ENCODE measurements around the gene COL11A1. TPM values are rescaled to one million over a fixed set of nuclear protein-coding genes. Genes with fewer than 3 reads are reported as not detected.
"Not testable (repeated sequence)": the region's sequence is repeated elsewhere in the genome, so short reads cannot be mapped to it uniquely, and the experiment has no call there.

COL11A1 gene
- polyA plus RNA-seq, 2 of the 4 experiments (the other 2 are of a cell fraction) = 6.8 to 13.6 TPM

DNA sequence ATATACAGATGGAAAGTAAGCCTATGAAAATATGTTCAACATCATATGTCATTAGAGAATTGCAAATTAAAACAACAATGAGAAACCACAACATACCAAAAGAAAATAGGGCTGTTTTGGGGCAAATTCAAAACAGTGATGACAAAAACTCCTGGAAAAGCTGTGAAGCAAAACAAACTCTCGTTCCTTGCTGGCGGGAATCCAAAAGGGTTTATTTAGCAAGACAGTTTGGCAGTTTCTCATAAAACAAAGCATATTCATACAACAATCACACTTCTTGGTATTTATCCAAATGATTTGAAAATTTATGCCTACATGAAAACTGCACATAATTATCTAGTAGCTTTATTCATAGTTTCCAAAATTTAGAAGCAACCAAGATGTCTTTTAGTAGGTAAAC lies 44.4 kb downstream of the COL11A1 start:
- no peak for DNase-seq (ENCODE audit: low read depth in 1 of 2, low spot score in 1 of 2)
- ChIA-PET POLR2A (no interaction called here), CTCF (no interaction called here)
- ATAC-seq = no peak
- H3K4me3 ChIP-seq = no peak overlapping the region
- H3K4me1 ChIP-seq = no peaks in the 10 kb centered on the region
- H3K27ac ChIP-seq = no peak overlapping the region
- H3K4me2 ChIP-seq = no peak overlapping the region
- H3K9me3 ChIP-seq = no peaks in the 10 kb centered on the region
- no peak for TF ChIP-seq SREBF2 (IDR thresholded peaks at IDR 0.05)
- TF ChIP-seq CHD2 (IDR thresholded peaks at IDR 0.05; ENCODE audit: low read length, partially characterized antibody) = no peak
- no peak for TF ChIP-seq RFX5 (IDR thresholded peaks at IDR 0.05)
- TF ChIP-seq CBX2 (IDR thresholded peaks at IDR 0.05; ENCODE audit: borderline replicate concordance, low read depth) = no peak
- TF ChIP-seq NFE2L2 (conservative IDR thresholded peaks at IDR 0.05; ENCODE audit: low read length) = no peak
- 76% methylated on average over 2 of the region's 2 CpGs for WGBS (ENCODE audit: missing lambda C conversion rate)
- no peak for FAIRE-seq

DNA sequence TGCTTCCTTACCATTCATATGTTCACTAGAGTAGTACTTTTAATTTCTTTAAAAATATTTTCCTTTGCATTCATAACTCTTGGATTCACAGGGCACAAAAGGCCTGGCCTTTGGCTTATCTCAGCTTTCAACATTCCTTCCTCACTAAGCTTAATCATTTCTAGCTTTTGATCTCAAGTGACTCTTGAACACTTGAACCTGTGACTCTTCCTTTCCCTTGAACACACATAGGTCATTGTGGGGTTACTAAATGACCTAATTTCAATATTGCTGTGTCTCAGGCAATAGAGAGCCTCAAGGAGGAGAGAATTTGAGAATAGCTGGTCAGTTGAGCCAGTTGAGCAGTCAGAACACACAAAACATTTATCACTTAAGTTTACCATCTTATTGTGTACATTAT lies 49.9 kb downstream of the COL11A1 start:
- CTCF ChIA-PET = no interaction called here
- Histone ChIP-seq H3K4me2 (no peak overlapping the region), H3K27ac (no peak overlapping the region), H3K4me3 (no peak overlapping the region), H3K4me1 (no peaks in the 10 kb centered on the region), H3K9me3 (no peaks in the 10 kb centered on the region)
- no peak for ATAC-seq
- FAIRE-seq = no peak
- no peak for DNase-seq (ENCODE audit: low read depth in 1 of 2, low spot score in 1 of 2)
- POLR2A ChIA-PET = no interaction called here
- TF ChIP-seq, protein P1, sequence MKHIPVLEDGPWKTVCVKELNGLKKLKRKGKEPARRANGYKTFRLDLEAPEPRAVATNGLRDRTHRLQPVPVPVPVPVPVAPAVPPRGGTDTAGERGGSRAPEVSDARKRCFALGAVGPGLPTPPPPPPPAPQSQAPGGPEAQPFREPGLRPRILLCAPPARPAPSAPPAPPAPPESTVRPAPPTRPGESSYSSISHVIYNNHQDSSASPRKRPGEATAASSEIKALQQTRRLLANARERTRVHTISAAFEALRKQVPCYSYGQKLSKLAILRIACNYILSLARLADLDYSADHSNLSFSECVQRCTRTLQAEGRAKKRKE (CRISPR knock-in tag; IDR thresholded peaks at IDR 0.05; ENCODE audit: low read depth) = no peak
- TF ChIP-seq ZSCAN20 (CRISPR knock-in tag; IDR thresholded peaks at IDR 0.05) (no peak), MAFK (IDR thresholded peaks at IDR 0.05; ENCODE audit: partially characterized antibody) (no peak), RARB (CRISPR knock-in tag; IDR thresholded peaks at IDR 0.05) (no peak), NR3C1 (IDR thresholded peaks at IDR 0.05) (no peak), PHF8 (IDR thresholded peaks at IDR 0.05; ENCODE audit: borderline replicate concordance, low read depth) (no peak)
- TF ChIP-seq, protein P2, sequence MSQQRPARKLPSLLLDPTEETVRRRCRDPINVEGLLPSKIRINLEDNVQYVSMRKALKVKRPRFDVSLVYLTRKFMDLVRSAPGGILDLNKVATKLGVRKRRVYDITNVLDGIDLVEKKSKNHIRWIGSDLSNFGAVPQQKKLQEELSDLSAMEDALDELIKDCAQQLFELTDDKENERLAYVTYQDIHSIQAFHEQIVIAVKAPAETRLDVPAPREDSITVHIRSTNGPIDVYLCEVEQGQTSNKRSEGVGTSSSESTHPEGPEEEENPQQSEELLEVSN (IDR thresholded peaks at IDR 0.05; ENCODE audit: borderline replicate concordance, low read depth) = no peak

DNA sequence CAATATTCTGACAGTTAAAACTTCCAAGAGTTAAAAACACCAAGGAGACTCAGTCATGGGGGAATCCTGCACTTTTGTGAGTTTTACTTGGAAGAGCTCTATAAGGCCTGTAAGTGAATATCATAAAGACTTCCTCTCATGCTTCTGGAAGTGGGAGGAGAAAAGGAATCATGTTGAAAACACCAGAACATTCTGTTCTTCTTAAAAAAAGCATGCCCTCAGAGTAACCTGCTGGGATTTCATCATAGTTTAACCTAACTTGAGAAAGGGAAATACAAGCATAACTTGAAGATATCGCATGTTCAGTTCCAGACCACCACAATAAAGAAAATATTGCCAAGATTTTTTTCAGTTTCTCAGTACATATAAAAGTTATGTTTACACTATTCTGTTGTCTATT lies 51.9 kb downstream of the COL11A1 start:
- ATAC-seq (no peak), DNase-seq (ENCODE audit: low read depth in 1 of 2, low spot score in 1 of 2) (no peak), FAIRE-seq (no peak)
- no peak overlapping the region for H3K4me3 ChIP-seq
- TF ChIP-seq HOXB13 (CRISPR knock-in tag; IDR thresholded peaks at IDR 0.05; ENCODE audit: low read depth) = no peak
- no peak for TF ChIP-seq POLR2AphosphoS2 (conservative IDR thresholded peaks at IDR 0.05; ENCODE audit: low read length)
- TF ChIP-seq, protein P3, sequence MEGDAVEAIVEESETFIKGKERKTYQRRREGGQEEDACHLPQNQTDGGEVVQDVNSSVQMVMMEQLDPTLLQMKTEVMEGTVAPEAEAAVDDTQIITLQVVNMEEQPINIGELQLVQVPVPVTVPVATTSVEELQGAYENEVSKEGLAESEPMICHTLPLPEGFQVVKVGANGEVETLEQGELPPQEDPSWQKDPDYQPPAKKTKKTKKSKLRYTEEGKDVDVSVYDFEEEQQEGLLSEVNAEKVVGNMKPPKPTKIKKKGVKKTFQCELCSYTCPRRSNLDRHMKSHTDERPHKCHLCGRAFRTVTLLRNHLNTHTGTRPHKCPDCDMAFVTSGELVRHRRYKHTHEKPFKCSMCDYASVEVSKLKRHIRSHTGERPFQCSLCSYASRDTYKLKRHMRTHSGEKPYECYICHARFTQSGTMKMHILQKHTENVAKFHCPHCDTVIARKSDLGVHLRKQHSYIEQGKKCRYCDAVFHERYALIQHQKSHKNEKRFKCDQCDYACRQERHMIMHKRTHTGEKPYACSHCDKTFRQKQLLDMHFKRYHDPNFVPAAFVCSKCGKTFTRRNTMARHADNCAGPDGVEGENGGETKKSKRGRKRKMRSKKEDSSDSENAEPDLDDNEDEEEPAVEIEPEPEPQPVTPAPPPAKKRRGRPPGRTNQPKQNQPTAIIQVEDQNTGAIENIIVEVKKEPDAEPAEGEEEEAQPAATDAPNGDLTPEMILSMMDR (IDR thresholded peaks at IDR 0.05) = no peak
- no peak for TF ChIP-seq CBX8 (IDR thresholded peaks at IDR 0.05)
- TF ChIP-seq, protein P4, sequence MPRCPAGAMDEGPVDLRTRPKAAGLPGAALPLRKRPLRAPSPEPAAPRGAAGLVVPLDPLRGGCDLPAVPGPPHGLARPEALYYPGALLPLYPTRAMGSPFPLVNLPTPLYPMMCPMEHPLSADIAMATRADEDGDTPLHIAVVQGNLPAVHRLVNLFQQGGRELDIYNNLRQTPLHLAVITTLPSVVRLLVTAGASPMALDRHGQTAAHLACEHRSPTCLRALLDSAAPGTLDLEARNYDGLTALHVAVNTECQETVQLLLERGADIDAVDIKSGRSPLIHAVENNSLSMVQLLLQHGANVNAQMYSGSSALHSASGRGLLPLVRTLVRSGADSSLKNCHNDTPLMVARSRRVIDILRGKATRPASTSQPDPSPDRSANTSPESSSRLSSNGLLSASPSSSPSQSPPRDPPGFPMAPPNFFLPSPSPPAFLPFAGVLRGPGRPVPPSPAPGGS (IDR thresholded peaks at IDR 0.05) = no peak
- TF ChIP-seq CEBPB (IDR thresholded peaks at IDR 0.05) = no peak
- no peak for TF ChIP-seq RCOR1 (IDR thresholded peaks at IDR 0.05; ENCODE audit: low read depth, low read length)
- POLR2A ChIA-PET = no interaction called here
- no peak overlapping the region for H3K27ac ChIP-seq
- CTCF ChIA-PET = no interaction called here
- H3K4me1 ChIP-seq = no peaks in the 10 kb centered on the region
- no peaks in the 10 kb centered on the region for H3K9me3 ChIP-seq
- 80% methylated on average over 1 of the region's 1 CpG for WGBS (ENCODE audit: missing lambda C conversion rate)
- no peak overlapping the region for H3K4me2 ChIP-seq

DNA sequence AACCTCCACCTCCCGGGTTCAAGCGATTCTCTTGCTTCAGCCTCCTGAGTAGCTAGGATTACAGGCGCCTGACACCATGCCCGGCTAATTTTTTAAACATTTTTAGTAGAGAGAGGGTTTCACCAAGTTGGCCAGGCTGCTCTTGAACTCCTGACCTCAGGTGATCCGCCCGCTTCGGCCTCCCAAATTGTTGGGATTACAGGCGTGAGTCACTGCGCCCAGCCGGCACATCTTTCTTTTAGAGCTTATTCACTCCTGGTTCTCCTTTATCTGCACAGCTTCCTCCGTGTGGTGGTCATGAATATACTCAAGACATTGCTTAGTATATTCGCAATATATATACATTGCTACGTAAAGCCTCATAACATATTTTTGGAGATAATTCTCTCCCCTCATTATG lies 80.2 kb downstream of the COL11A1 start:
- DNase-seq (ENCODE audit: low read depth in 1 of 2, low spot score in 1 of 2); H3K9me3 ChIP-seq; H3K4me3 ChIP-seq; CTCF ChIA-PET; FAIRE-seq; ATAC-seq; H3K27ac ChIP-seq; H3K4me1 ChIP-seq; H3K4me2 ChIP-seq; POLR2A ChIA-PET: not testable (repeated sequence)
- WGBS (ENCODE audit: missing lambda C conversion rate) = 86% methylated on average over 13 of the region's 13 CpGs
